ENCODE results near the gene SRXN1. TPM values are rescaled to one million over a fixed set of nuclear protein-coding genes. Genes with fewer than 3 reads are reported as not detected.

Gene SRXN1
- total RNA-seq, 6 donors from 2014 or later = 10.5 to 58.2 (median 32.7) TPM

DNA sequence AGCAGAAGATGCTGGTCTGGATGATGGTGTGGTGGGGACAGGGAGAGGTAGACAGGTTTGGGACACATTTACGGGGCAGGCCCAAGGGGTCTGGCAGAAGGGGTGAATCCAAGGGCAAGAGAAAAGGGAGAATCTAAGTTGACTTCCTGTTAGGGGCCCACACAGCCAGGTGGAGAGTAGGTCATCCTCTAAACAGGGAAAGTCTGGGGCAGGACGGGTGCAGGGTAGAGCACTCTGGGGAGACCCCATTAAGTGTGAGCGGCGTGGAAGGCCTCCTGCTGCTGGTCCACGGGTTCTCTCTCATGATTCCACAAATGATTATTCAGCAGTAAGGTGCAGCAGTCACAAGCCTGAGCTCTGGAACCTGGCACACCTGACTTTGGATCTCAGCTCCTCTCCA, 2.7 kb downstream of the SRXN1 start:
- H3K4me3 ChIP-seq = no peak overlapping the region
- DNase-seq (no peak), ATAC-seq (ENCODE audit: low FRiP score in 2 of 2) (no peak)
- no peaks in the 10 kb centered on the region for H3K9me3 ChIP-seq
- TF ChIP-seq POLR2AphosphoS5 (IDR thresholded peaks at IDR 0.05) (no peak), CTCF (IDR thresholded peaks at IDR 0.05) (no peak), EP300 (IDR thresholded peaks at IDR 0.05) (no peak), POLR2A (IDR thresholded peaks at IDR 0.05) (no peak)
- H3K4me1 ChIP-seq = peaks cover 20 to 48% (median 28%) of the 10 kb centered on the region in 4 donors
- H3K36me3 ChIP-seq = peaks cover 11 to 39% (median 25%) of the 10 kb centered on the region in 4 donors
- no peaks in the 10 kb centered on the region for H3K27me3 ChIP-seq
- 92 to 95% methylated on average over 5 of the region's 5 CpGs for WGBS, 2 donors
- H3K27ac ChIP-seq = no peak overlapping the region

DNA sequence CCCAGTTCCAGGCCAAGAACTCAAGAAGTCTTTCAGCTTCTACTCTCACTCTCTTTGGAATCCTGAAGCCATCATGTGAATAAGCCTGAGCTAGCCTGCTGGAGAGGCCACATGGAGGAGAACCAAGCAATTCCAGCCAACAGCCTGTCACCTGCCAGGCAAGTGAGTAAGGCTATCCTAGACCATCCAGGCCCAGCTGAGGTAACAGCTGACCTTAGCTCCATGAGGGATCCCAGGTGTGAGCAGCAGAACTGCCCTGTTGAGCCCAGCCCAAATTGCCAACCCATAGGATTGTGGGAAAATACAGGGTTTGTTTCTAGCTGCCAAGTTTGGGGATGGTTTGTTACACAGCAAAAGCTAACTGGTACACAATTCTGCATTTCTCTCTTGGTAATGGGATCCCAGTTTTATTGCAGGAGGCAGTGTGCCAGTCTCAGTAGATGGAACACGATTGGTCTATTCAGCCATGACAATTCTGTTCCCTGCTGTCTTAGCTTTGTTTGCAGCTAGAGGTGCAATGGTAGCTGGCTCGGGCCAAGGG, 5.5 kb downstream of the SRXN1 start:
- Histone ChIP-seq H3K4me1 (peaks cover 14 to 37% (median 21%) of the 10 kb centered on the region in 4 donors), H3K4me3 (no peak overlapping the region), H3K9me3 (no peaks in the 10 kb centered on the region), H3K27ac (no peak overlapping the region), H3K36me3 (peaks cover 11 to 39% (median 25%) of the 10 kb centered on the region in 4 donors), H3K27me3 (peaks cover 0 to 4% (median 0%) of the 10 kb centered on the region in 4 donors)
- WGBS, 2 donors = 90 to 95% methylated on average over 2 of the region's 2 CpGs
- TF ChIP-seq EP300 (IDR thresholded peaks at IDR 0.05) (no peak), POLR2AphosphoS5 (IDR thresholded peaks at IDR 0.05) (no peak), POLR2A (IDR thresholded peaks at IDR 0.05) (no peak), CTCF (IDR thresholded peaks at IDR 0.05) (no peak)
- ATAC-seq (ENCODE audit: low FRiP score in 2 of 2) (no peak), DNase-seq (no peak)

GRCh38 chr20:646868-647233, 6.1 kb downstream of the SRXN1 start:
- Histone ChIP-seq H3K4me1 (peaks cover 12 to 34% (median 17%) of the 10 kb centered on the region in 4 donors), H3K27ac (no peak overlapping the region), H3K27me3 (peaks cover 0 to 7% (median 0%) of the 10 kb centered on the region in 4 donors), H3K36me3 (peaks cover 11 to 39% (median 25%) of the 10 kb centered on the region in 4 donors), H3K9me3 (no peaks in the 10 kb centered on the region), H3K4me3 (no peak overlapping the region)
- DNase-seq = no peak
- ATAC-seq (ENCODE audit: low FRiP score in 2 of 2) = no peak
- WGBS, 2 donors = 88 to 98% methylated on average over 2 of the region's 2 CpGs
- TF ChIP-seq POLR2AphosphoS5 (IDR thresholded peaks at IDR 0.05) (no peak), CTCF (IDR thresholded peaks at IDR 0.05) (no peak), POLR2A (IDR thresholded peaks at IDR 0.05) (no peak), EP300 (IDR thresholded peaks at IDR 0.05) (no peak)

DNA sequence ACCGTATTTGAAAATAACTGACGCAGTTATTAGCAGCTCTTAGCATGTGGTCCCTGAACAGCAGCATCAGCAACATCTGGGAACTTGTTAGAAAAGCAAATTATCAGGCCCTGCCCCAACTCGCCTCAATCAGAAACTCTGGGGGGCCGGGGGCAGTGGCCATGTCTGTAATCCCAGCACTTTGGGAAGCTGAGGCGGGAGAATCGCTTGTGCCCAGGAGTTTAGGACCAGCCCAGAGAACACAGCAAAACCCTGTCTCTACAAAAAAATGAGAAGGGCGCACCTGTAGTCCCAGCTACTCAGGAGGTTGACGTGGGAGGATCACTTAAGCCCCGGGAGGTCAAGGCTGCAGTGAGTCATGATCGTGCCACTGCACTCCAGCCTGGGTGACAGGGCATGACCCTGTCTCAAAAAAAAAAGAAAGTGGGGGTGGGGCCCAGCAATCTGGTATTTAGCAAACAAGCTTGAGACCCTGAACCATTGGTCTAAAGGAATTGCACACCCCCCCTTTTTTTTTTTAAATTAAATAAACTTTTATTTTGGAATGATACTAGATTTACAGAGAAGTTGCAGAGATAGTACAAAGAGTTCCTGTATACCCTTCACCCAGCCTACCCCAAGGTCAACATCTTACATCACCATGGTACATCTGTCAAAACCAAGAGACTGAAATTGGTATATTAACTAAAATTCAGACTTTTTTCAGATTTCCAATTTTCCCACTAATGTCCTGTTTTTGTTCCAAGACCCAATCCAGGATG, 6.7 kb downstream of the SRXN1 start:
- H3K9me3 ChIP-seq = no peaks in the 10 kb centered on the region
- H3K4me3 ChIP-seq = no peak overlapping the region
- peaks cover 0 to 7% (median 0%) of the 10 kb centered on the region in 4 donors for H3K27me3 ChIP-seq
- no peak overlapping the region for H3K27ac ChIP-seq
- 71 to 73% methylated on average over 8 to 10 of the region's 10 CpGs for WGBS, 2 donors
- H3K36me3 ChIP-seq = peaks cover 11 to 39% (median 25%) of the 10 kb centered on the region in 4 donors
- no peak for TF ChIP-seq POLR2A (IDR thresholded peaks at IDR 0.05)
- ATAC-seq (ENCODE audit: low FRiP score in 2 of 2) = no peak
- peaks cover 8 to 28% (median 13%) of the 10 kb centered on the region in 4 donors for H3K4me1 ChIP-seq
- DNase-seq = no peak

GRCh38 chr20:645318-646106, 7.5 kb downstream of the SRXN1 start:
- peaks cover 0 to 7% (median 0%) of the 10 kb centered on the region in 4 donors for H3K27me3 ChIP-seq
- ATAC-seq (ENCODE audit: low FRiP score in 2 of 2) (peak; percentile 79 to 89), DNase-seq (peak; percentile 68 to 92)
- H3K36me3 ChIP-seq = peaks cover 11 to 36% (median 25%) of the 10 kb centered on the region in 4 donors
- no peaks in the 10 kb centered on the region for H3K9me3 ChIP-seq
- H3K4me1 ChIP-seq = peaks cover 8 to 20% (median 13%) of the 10 kb centered on the region in 4 donors
- H3K27ac ChIP-seq = no peak overlapping the region
- WGBS, 2 donors = 17 to 23% methylated on average over 12 to 20 of the region's 20 CpGs
- TF ChIP-seq CTCF (IDR thresholded peaks at IDR 0.05) (peak; percentile 85 to 94 (median 87)), EP300 (IDR thresholded peaks at IDR 0.05) (no peak)
- no peak overlapping the region for H3K4me3 ChIP-seq
